A549 (cell line): ENCODE data around the gene PPP2R3A.

ENCODE experiments used
- CBX8 ChIP-seq: fragments of 200-600 bp; sonication (generic); IDR thresholded peaks from 2 replicates; pipeline ENCODE4 v1.6.1; 2016
- CTCF ChIP-seq: fragments of >200 bp; sonication (Bioruptor Twin); formaldehyde crosslinking; IDR thresholded peaks from 3 replicates; pipeline ENCODE4 v1.5.1; 2016
- EHMT2 ChIP-seq: fragments of 200-600 bp; sonication (generic); IDR thresholded peaks from 2 replicates; pipeline ENCODE4 v1.6.1; 2016; ENCODE audit warnings: antibody characterized with exemption, low read depth, mild to moderate bottlenecking, moderate library complexity
- EP300 ChIP-seq, 2 experiments: fragments of >200 bp; sonication (Bioruptor Twin); formaldehyde crosslinking; IDR thresholded peaks; 2 replicates in 1 of 2; 3 replicates in 1 of 2; pipeline ENCODE4 v1.6.1; 2016 to 2017
- HES2 ChIP-seq: fragments of >200 bp; sonication (Bioruptor Twin); formaldehyde crosslinking; IDR thresholded peaks from 2 replicates; pipeline ENCODE4 v1.6.1; 2016
- JUNB ChIP-seq: fragments of >200 bp; sonication (Bioruptor Twin); formaldehyde crosslinking; IDR thresholded peaks from 2 replicates; pipeline ENCODE4 v1.6.1; 2016
- KDM5A ChIP-seq: fragments of 200-600 bp; sonication (generic); IDR thresholded peaks from 2 replicates; pipeline ENCODE4 v1.6.1; 2016; ENCODE audit warnings: antibody characterized with exemption, mild to moderate bottlenecking
- MAFK ChIP-seq: fragments of 450-650 bp; IDR thresholded peaks from 2 replicates; pipeline ENCODE4 v1.6.1; 2014; ENCODE audit not compliant: partially characterized antibody
- MAX ChIP-seq: IDR thresholded peaks from 2 replicates; pipeline ENCODE4 v1.6.1; 2012
- POLR2A ChIP-seq: IDR thresholded peaks from 2 replicates; pipeline ENCODE4 v1.6.1; 2012; ENCODE audit warnings: mild to moderate bottlenecking, low read length
- POLR2AphosphoS2 ChIP-seq: conservative IDR thresholded peaks from 2 replicates; pipeline ENCODE4 v1.6.1; 2012; ENCODE audit warnings: low read length, improper control_type of control experiment, inconsistent platforms
- SREBF2 ChIP-seq: fragments of 450-650 bp; IDR thresholded peaks from 2 replicates; pipeline ENCODE4 v1.6.1; 2014; ENCODE audit warnings: mild to moderate bottlenecking, moderate library complexity

GRCh38 chr3:136055491-136055890 lies 90.0 kb downstream of the PPP2R3A start:
- no peak for TF ChIP-seq CTCF
- no peak for TF ChIP-seq CBX8
- no peak for TF ChIP-seq POLR2A
- TF ChIP-seq JUNB = no peak
- TF ChIP-seq MAX = no peak
- TF ChIP-seq KDM5A = no peak
- TF ChIP-seq EP300 (IDR thresholded peaks at IDR 0.05) = no peak
- TF ChIP-seq EHMT2 = no peak
- TF ChIP-seq HES2 = no peak
- no peak for TF ChIP-seq MAFK
- no peak for TF ChIP-seq SREBF2
- no peak for TF ChIP-seq POLR2AphosphoS2
